T-helper 9 cell (primary cell): Measurements from ENCODE around the gene ALDH3B1.
A peak's percentile ranks its signal among the peaks of the same experiment; 100 is the strongest.

Experiments
- DNase-seq: peaks from one replicate; pipeline ENCODE4 v3.0.0-alpha.2; 2020

Gene ALDH3B1

GRCh38 chr11:68014157-68014946 lies 4.2 kb downstream of the ALDH3B1 start:
- no peak for DNase-seq

- no peak for DNase-seq
These were observed 4.9 kb downstream of the ALDH3B1 start for GRCh38 chr11:68014947-68015447.

- DNase-seq: no peak
These were observed 5.3 kb downstream of the ALDH3B1 start for GRCh38 chr11:68015467-68015866.

GRCh38 chr11:68016161-68016903 lies 6.2 kb downstream of the ALDH3B1 start:
- DNase-seq: no peak

- DNase-seq: no peak
These were observed 7.0 kb downstream of the ALDH3B1 start for GRCh38 chr11:68016904-68017817.

- DNase-seq: no peak
These were observed 8.0 kb downstream of the ALDH3B1 start for GRCh38 chr11:68017980-68018729.

- no peak for DNase-seq
These were observed 8.6 kb downstream of the ALDH3B1 start for GRCh38 chr11:68018730-68019190.

- no peak for DNase-seq
These were observed 9.4 kb downstream of the ALDH3B1 start for GRCh38 chr11:68019486-68019885.

- no peak for DNase-seq
These were observed 10.4 kb downstream of the ALDH3B1 start for GRCh38 chr11:68020575-68020974.

- DNase-seq: no peak
These were observed 11.2 kb downstream of the ALDH3B1 start for GRCh38 chr11:68021167-68021787.

- no peak for DNase-seq
These were observed 12.4 kb downstream of the ALDH3B1 start for GRCh38 chr11:68022531-68022930.

GRCh38 chr11:68024508-68024907 lies 14.4 kb downstream of the ALDH3B1 start:
- no peak for DNase-seq

- no peak for DNase-seq
These were observed 14.9 kb downstream of the ALDH3B1 start for GRCh38 chr11:68025047-68025446.

GRCh38 chr11:68026391-68027105 lies 16.4 kb downstream of the ALDH3B1 start:
- no peak for DNase-seq

GRCh38 chr11:68027667-68028066 lies 17.5 kb downstream of the ALDH3B1 start:
- no peak for DNase-seq

- DNase-seq: no peak
These were observed 18.8 kb downstream of the ALDH3B1 start for GRCh38 chr11:68028802-68029545.

- DNase-seq: peak; percentile 93
These were observed 20.4 kb downstream of the ALDH3B1 start, which contains the start of gene NDUFS8 for GRCh38 chr11:68030318-68031143. NDUFS8 (plus strand) TSS chr11:68030681; CDS start chr11:68032152, 1,471 bp downstream.

- DNase-seq: no peak
These were observed 21.0 kb downstream of the ALDH3B1 start for GRCh38 chr11:68031144-68031464.

- no peak for DNase-seq
These were observed 21.9 kb downstream of the ALDH3B1 start for GRCh38 chr11:68032003-68032402.
